Neural cell (in vitro differentiated cells): ENCODE results near the gene DENND5B. TPM values are rescaled to one million over a fixed set of nuclear protein-coding genes. Genes with fewer than 3 reads are reported as not detected.

Source experiments
- H2AFZ ChIP-seq: fragments of 200-600, 300-800 bp; sonication (generic), shearing (Covaris generic); 2 replicates; pipeline ENCODE4 v1.6.0; 2014; ENCODE audit warnings: low read depth, mild to moderate bottlenecking, antibody characterized with exemption, low read length, moderate library complexity
- H3F3A ChIP-seq: fragments of 200-600 bp; shearing (Covaris generic); 2 replicates; pipeline ENCODE4 v1.6.1; 2016; ENCODE audit warnings: mild to moderate bottlenecking, moderate library complexity, mixed read lengths, antibody characterized with exemption, low read length; ENCODE audit not compliant: insufficient read depth, poor library complexity, severe bottlenecking
- H3K27ac ChIP-seq: fragments of 200-600, 300-800 bp; sonication (generic), shearing (Covaris generic); 2 replicates; pipeline ENCODE4 v1.5.1; 2014; ENCODE audit warnings: mild to moderate bottlenecking, low read length, moderate library complexity
- H3K27me3 ChIP-seq: fragments of 300-800, 200-600 bp; sonication (generic), shearing (Covaris generic); 2 replicates; pipeline ENCODE4 v1.6.0; 2014; ENCODE audit warnings: mild to moderate bottlenecking, low read depth, low read length, moderate library complexity; ENCODE audit not compliant: insufficient read depth
- H3K36me3 ChIP-seq: fragments of 300-800, 200-600 bp; sonication (generic), shearing (Covaris generic); 2 replicates; pipeline ENCODE4 v1.5.1; 2014; ENCODE audit warnings: mild to moderate bottlenecking, antibody characterized with exemption, low read length, moderate library complexity; ENCODE audit not compliant: insufficient read depth
- H3K4me2 ChIP-seq: fragments of 300-800, 200-600 bp; sonication (generic), shearing (Covaris generic); 2 replicates; pipeline ENCODE4 v1.6.0; 2014; ENCODE audit warnings: mild to moderate bottlenecking, low read length
- H3K4me3 ChIP-seq: fragments of 300-800, 200-600 bp; sonication (generic), shearing (Covaris generic); 2 replicates; pipeline ENCODE4 v1.5.1; 2014; ENCODE audit warnings: mild to moderate bottlenecking, low read length, moderate library complexity
- H3K79me2 ChIP-seq: fragments of 200-600 bp; shearing (Covaris generic); replicated peaks from 2 replicates; pipeline ENCODE4 v1.6.0; 2014; ENCODE audit warnings: mild to moderate bottlenecking, low read length, moderate library complexity; ENCODE audit not compliant: insufficient read depth
- H3K9ac ChIP-seq: fragments of 300-800, 200-600 bp; sonication (generic), shearing (Covaris generic); 2 replicates; pipeline ENCODE4 v1.6.1; 2016; ENCODE audit warnings: mild to moderate bottlenecking, low read length, mixed read lengths
- H3K9me2 ChIP-seq: fragments of 200-600 bp; shearing (Covaris generic); 2 replicates; pipeline ENCODE4 v1.6.1; 2016; ENCODE audit warnings: mild to moderate bottlenecking, low read length, mixed read lengths; ENCODE audit not compliant: insufficient read depth
- H3K9me3 ChIP-seq: fragments of 200-600, 300-800 bp; sonication (generic), shearing (Covaris generic); 2 replicates; pipeline ENCODE4 v1.6.1; 2016; ENCODE audit warnings: mild to moderate bottlenecking, mixed run types, low read length, moderate library complexity, mixed read lengths
- H4K20me1 ChIP-seq: fragments of 200-600 bp; shearing (Covaris generic); 2 replicates; pipeline ENCODE4 v1.6.1; 2016; ENCODE audit warnings: mild to moderate bottlenecking, mixed run types; ENCODE audit not compliant: insufficient read depth
- EP300 ChIP-seq: fragments of 450-650 bp; conservative IDR thresholded peaks from 2 replicates; pipeline ENCODE4 v1.6.1; 2014; ENCODE audit warnings: antibody characterized with exemption, mild to moderate bottlenecking, moderate library complexity; ENCODE audit not compliant: poor library complexity, severe bottlenecking
- EZH2 ChIP-seq: fragments of 200-600, 300-800 bp; shearing (Covaris generic), sonication (generic); IDR thresholded peaks from 2 replicates; pipeline ENCODE4 v1.6.1; 2014; ENCODE audit warnings: antibody characterized with exemption, low read length, borderline replicate concordance, mild to moderate bottlenecking; ENCODE audit not compliant: insufficient read depth, poor library complexity, severe bottlenecking
- MXI1 ChIP-seq: fragments of 450-650 bp; conservative IDR thresholded peaks from 2 replicates; pipeline ENCODE4 v1.6.1; 2014; ENCODE audit warnings: antibody characterized with exemption, mild to moderate bottlenecking; ENCODE audit not compliant: poor library complexity, severe bottlenecking
- POLR2AphosphoS5 ChIP-seq: IDR thresholded peaks from 2 replicates; pipeline ENCODE4 v1.6.1; 2012
- RAD21 ChIP-seq: fragments of 450-650 bp; conservative IDR thresholded peaks from 2 replicates; pipeline ENCODE4 v1.6.1; 2014; ENCODE audit warnings: antibody characterized with exemption, mild to moderate bottlenecking, moderate library complexity
- SMC3 ChIP-seq: fragments of 450-650 bp; conservative IDR thresholded peaks from 2 replicates; pipeline ENCODE4 v1.6.1; 2014; ENCODE audit warnings: antibody characterized with exemption, mild to moderate bottlenecking, moderate library complexity; ENCODE audit not compliant: poor library complexity
- TAF1 ChIP-seq: IDR thresholded peaks from 2 replicates; pipeline ENCODE4 v1.6.1; 2012; ENCODE audit warnings: low read depth
- polyA plus RNA-seq: library from polyadenylated mRNA; depleted of rRNA; stranded (reverse); fragments of >200 nt; gene quantifications from 2 replicates; pipeline ENCODE4 v1.2.3, GENCODE V29; 2014
- TF ChIP-seq, protein P1 (sequence below): fragments of 450-650 bp; IDR thresholded peaks from 2 replicates; pipeline ENCODE4 v1.5.1; 2014; ENCODE audit warnings: antibody characterized with exemption, mild to moderate bottlenecking, moderate library complexity; ENCODE audit not compliant: poor library complexity, severe bottlenecking
- TF ChIP-seq, protein P2 (sequence below): IDR thresholded peaks from 2 replicates; pipeline ENCODE4 v1.6.1; 2012; ENCODE audit warnings: borderline replicate concordance

Gene DENND5B
- polyA plus RNA-seq, 1 donor from 2014 or later, result 23.8 TPM

DNA sequence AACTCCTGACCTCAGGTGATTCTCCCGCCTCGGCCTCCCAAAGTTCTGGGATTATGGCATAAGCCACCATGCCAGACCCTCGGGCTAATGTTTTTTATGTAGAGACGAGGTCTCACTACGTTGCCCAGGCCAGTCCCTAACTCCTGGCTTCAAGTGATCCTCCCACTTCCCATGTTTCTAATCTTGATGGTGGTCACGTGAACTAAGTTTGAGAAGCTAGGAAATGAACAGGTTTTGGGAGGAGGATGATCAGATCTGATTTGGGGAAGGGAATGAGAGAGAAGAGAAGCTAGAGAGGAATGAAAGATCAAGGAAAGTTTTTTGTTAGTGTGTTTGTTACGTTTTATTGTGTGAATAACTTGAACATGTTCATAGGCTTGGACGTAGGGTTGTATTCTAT is 247.8 kb downstream of the DENND5B start:
- Histone ChIP-seq H3K27me3 (no peaks in the 10 kb centered on the region), H3K9me2 (no peaks in the 10 kb centered on the region), H3K27ac (no peak overlapping the region), H4K20me1 (no peaks in the 10 kb centered on the region), H3K9me3 (no peaks in the 10 kb centered on the region), H3K79me2 (no peaks in the 10 kb centered on the region), H3F3A (no peaks in the 10 kb centered on the region), H3K36me3 (no peaks in the 10 kb centered on the region), H3K4me2 (no peak overlapping the region), H2AFZ (no peak overlapping the region), H3K9ac (no peak overlapping the region), H3K4me3 (no peak overlapping the region)
- TF ChIP-seq TAF1 (no peak), POLR2AphosphoS5 (no peak), MXI1 (no peak), EZH2 (no peak), EP300 (no peak), SMC3 (no peak)
- TF ChIP-seq, protein P1, sequence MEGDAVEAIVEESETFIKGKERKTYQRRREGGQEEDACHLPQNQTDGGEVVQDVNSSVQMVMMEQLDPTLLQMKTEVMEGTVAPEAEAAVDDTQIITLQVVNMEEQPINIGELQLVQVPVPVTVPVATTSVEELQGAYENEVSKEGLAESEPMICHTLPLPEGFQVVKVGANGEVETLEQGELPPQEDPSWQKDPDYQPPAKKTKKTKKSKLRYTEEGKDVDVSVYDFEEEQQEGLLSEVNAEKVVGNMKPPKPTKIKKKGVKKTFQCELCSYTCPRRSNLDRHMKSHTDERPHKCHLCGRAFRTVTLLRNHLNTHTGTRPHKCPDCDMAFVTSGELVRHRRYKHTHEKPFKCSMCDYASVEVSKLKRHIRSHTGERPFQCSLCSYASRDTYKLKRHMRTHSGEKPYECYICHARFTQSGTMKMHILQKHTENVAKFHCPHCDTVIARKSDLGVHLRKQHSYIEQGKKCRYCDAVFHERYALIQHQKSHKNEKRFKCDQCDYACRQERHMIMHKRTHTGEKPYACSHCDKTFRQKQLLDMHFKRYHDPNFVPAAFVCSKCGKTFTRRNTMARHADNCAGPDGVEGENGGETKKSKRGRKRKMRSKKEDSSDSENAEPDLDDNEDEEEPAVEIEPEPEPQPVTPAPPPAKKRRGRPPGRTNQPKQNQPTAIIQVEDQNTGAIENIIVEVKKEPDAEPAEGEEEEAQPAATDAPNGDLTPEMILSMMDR, result no peak
- TF ChIP-seq, protein P2, sequence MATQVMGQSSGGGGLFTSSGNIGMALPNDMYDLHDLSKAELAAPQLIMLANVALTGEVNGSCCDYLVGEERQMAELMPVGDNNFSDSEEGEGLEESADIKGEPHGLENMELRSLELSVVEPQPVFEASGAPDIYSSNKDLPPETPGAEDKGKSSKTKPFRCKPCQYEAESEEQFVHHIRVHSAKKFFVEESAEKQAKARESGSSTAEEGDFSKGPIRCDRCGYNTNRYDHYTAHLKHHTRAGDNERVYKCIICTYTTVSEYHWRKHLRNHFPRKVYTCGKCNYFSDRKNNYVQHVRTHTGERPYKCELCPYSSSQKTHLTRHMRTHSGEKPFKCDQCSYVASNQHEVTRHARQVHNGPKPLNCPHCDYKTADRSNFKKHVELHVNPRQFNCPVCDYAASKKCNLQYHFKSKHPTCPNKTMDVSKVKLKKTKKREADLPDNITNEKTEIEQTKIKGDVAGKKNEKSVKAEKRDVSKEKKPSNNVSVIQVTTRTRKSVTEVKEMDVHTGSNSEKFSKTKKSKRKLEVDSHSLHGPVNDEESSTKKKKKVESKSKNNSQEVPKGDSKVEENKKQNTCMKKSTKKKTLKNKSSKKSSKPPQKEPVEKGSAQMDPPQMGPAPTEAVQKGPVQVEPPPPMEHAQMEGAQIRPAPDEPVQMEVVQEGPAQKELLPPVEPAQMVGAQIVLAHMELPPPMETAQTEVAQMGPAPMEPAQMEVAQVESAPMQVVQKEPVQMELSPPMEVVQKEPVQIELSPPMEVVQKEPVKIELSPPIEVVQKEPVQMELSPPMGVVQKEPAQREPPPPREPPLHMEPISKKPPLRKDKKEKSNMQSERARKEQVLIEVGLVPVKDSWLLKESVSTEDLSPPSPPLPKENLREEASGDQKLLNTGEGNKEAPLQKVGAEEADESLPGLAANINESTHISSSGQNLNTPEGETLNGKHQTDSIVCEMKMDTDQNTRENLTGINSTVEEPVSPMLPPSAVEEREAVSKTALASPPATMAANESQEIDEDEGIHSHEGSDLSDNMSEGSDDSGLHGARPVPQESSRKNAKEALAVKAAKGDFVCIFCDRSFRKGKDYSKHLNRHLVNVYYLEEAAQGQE, result no peak

DNA sequence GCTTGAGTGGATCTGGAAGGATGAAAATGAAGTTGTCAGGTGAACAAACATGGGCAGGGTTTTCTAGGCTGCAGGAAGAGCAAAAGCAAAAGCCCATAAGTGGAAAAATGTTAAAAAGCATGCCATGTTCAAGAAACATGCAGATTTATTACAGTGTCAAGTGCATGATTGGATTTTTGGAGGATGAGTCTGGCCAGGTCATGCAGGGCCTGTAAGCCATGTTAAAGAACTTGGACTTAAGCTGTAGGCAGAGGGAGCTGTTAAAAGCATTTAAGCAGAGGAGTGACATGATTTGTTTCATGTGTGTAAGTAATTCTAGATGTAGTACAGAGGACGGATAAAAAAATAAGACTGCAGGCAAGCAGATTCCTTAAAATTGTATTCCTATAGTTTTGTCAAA is 248.7 kb downstream of the DENND5B start:
- Histone ChIP-seq H3K27me3 (no peaks in the 10 kb centered on the region), H3K36me3 (no peaks in the 10 kb centered on the region), H3K27ac (no peak overlapping the region), H3K4me2 (no peak overlapping the region), H3F3A (no peaks in the 10 kb centered on the region), H3K9me2 (no peaks in the 10 kb centered on the region), H3K9ac (no peak overlapping the region), H3K9me3 (no peaks in the 10 kb centered on the region), H4K20me1 (no peaks in the 10 kb centered on the region), H2AFZ (no peak overlapping the region), H3K4me3 (no peak overlapping the region), H3K79me2 (no peaks in the 10 kb centered on the region)
- no peak for TF ChIP-seq EZH2
- no peak for TF ChIP-seq SMC3
- no peak for TF ChIP-seq EP300
- TF ChIP-seq POLR2AphosphoS5, result no peak
- TF ChIP-seq, protein P1, result no peak
- TF ChIP-seq, protein P2, result no peak
- TF ChIP-seq RAD21, result no peak
- no peak for TF ChIP-seq MXI1
- no peak for TF ChIP-seq TAF1
